Mucosa of rectum (tissue), 2 donors: ENCODE data around the gene C17orf50.

Experiments
- H3K27ac ChIP-seq, 2 donors: one replicate each; pipeline ENCODE4 v1.7.0; 2013; ENCODE audit warnings: inconsistent platforms in 2 of 2, low read depth in 2 of 2, low read length in 2 of 2
- H3K27me3 ChIP-seq, 2 donors: one replicate each; pipeline ENCODE4 v1.7.0; 2013; ENCODE audit warnings: low read length in 2 of 2; ENCODE audit not compliant: control insufficient read depth in 2 of 2, insufficient read depth in 2 of 2
- H3K36me3 ChIP-seq, 2 donors: one replicate each; pipeline ENCODE4 v1.7.0; 2013; ENCODE audit warnings: low read length in 2 of 2; ENCODE audit not compliant: control insufficient read depth in 2 of 2, insufficient read depth in 2 of 2
- H3K4me1 ChIP-seq, 2 donors: one replicate each; pipeline ENCODE4 v1.7.0; 2013; ENCODE audit warnings: low read length in 2 of 2, mild to moderate bottlenecking in 1 of 2; ENCODE audit not compliant: control insufficient read depth in 2 of 2, insufficient read depth in 2 of 2
- H3K4me3 ChIP-seq, 2 donors: one replicate each; pipeline ENCODE4 v1.7.0; 2013; ENCODE audit warnings: low read length in 2 of 2
- H3K9ac ChIP-seq, 2 donors: one replicate each; pipeline ENCODE4 v1.7.0; 2013; ENCODE audit warnings: low read length in 2 of 2, low read depth in 1 of 2, mild to moderate bottlenecking in 1 of 2
- H3K9me3 ChIP-seq, 2 donors: one replicate each; pipeline ENCODE4 v1.7.0; 2013; ENCODE audit warnings: low read length in 2 of 2; ENCODE audit not compliant: control insufficient read depth in 2 of 2
- donor health status: healthy.
- donor health status: Normal muscosa, but diverticular disease.

C17orf50 gene

DNA sequence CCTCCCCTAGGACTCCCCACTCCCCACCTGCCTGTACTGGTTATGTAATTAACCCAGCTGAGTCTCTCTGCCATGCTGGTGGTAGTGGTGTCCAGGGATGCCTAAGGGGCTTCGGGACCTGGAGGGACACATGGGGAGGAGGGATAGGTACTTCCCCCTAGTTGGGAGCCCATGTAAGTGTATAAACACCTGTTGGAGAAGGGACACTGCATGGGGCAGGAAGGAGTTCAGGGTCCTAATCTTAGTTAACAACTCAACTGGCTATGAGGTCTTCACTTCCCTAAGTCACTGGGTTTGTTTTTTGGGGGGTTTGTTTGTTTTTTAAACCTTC is 27.9 kb upstream of the C17orf50 start:
- Histone ChIP-seq H3K4me1 (peaks cover 5 to 6% of the 10 kb centered on the region in 2 donors), H3K9ac (no peak overlapping the region), H3K4me3 (no peak overlapping the region), H3K27ac (no peak overlapping the region), H3K9me3 (no peaks in the 10 kb centered on the region), H3K36me3 (no peaks in the 10 kb centered on the region), H3K27me3 (peaks cover 0 to 2% of the 10 kb centered on the region in 2 donors)

DNA sequence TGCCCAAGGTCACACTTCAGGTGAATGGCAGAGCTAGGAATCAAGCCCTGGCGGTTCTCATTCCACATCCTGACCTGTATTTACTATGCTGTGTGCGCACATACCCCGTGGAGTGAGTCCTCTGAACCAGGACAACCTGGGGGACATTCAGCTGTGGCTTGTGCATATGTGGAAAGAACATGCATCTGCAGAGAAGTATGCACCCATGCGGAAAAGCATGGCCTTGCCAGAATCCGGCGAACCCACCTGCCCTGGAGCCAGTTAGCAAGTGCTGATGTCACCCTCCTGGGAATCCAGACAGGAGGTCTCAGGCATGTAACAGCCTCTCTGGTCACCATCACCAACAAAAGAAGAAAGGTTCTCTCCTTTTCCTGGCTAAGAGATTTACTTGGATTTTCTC is 27.3 kb upstream of the C17orf50 start:
- no peaks in the 10 kb centered on the region for H3K9me3 ChIP-seq
- peaks cover 0 to 2% of the 10 kb centered on the region in 2 donors for H3K27me3 ChIP-seq
- peaks cover 5 to 6% of the 10 kb centered on the region in 2 donors for H3K4me1 ChIP-seq
- no peaks in the 10 kb centered on the region for H3K36me3 ChIP-seq
- H3K9ac ChIP-seq, result no peak overlapping the region
- no peak overlapping the region for H3K27ac ChIP-seq
- H3K4me3 ChIP-seq, result no peak overlapping the region

- no peaks in the 10 kb centered on the region for H3K9me3 ChIP-seq
- H3K4me1 ChIP-seq, result peaks cover 5 to 6% of the 10 kb centered on the region in 2 donors
- no peak overlapping the region for H3K9ac ChIP-seq
- H3K36me3 ChIP-seq, result no peaks in the 10 kb centered on the region
- no peak overlapping the region for H3K4me3 ChIP-seq
- H3K27ac ChIP-seq, result no peak overlapping the region
- H3K27me3 ChIP-seq, result peaks cover 0 to 4% of the 10 kb centered on the region in 2 donors
Observed at GRCh38 chr17:35734396-35734795, 26.3 kb upstream of the C17orf50 start.

DNA sequence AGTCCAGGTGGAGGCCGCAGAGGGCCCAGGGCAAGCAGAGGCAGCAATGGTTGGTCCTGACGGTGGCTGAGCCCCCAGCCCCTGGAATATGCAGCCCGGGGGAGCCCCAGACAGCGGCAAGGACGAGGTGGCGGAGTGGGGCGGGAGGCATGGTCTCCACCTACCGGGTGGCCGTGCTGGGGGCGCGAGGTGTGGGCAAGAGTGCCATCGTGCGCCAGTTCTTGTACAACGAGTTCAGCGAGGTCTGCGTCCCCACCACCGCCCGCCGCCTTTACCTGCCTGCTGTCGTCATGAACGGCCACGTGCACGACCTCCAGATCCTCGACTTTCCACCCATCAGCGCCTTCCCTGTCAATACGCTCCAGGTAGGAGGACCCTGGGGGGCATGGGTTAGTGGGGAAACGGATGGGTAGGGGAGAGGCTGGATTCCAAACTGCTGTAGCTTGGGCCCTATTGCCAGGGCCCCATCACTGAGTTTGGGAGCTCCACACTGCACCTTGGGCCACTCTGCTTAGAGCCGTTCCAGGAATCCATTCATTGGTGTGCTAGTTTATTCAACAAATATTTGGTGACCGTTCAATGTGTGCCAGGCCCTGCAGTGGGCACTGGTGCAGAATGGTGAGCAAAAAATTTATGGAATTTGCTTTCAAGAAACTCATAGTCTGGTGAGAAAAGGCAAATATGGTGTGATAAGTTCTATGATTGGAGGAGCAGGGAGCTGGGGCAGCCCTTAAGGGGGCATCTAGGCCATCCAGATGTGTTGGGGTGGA is 25.5 kb upstream of the C17orf50 start:
- no peaks in the 10 kb centered on the region for H3K36me3 ChIP-seq
- H3K9me3 ChIP-seq, result no peaks in the 10 kb centered on the region
- no peak overlapping the region for H3K9ac ChIP-seq
- peaks cover 5 to 6% of the 10 kb centered on the region in 2 donors for H3K4me1 ChIP-seq
- H3K27ac ChIP-seq, result no peak overlapping the region
- no peak overlapping the region for H3K4me3 ChIP-seq
- peaks cover under 1 to 9% of the 10 kb centered on the region in 2 donors for H3K27me3 ChIP-seq

- Histone ChIP-seq H3K27ac (no peak overlapping the region), H3K36me3 (no peaks in the 10 kb centered on the region), H3K9ac (no peak overlapping the region), H3K27me3 (peaks cover 9 to 18% of the 10 kb centered on the region in 2 donors), H3K4me3 (no peak overlapping the region), H3K9me3 (no peaks in the 10 kb centered on the region), H3K4me1 (peaks cover 1 to 2% of the 10 kb centered on the region in 2 donors)
Observed at GRCh38 chr17:35736236-35736635, 24.5 kb upstream of the C17orf50 start.

DNA sequence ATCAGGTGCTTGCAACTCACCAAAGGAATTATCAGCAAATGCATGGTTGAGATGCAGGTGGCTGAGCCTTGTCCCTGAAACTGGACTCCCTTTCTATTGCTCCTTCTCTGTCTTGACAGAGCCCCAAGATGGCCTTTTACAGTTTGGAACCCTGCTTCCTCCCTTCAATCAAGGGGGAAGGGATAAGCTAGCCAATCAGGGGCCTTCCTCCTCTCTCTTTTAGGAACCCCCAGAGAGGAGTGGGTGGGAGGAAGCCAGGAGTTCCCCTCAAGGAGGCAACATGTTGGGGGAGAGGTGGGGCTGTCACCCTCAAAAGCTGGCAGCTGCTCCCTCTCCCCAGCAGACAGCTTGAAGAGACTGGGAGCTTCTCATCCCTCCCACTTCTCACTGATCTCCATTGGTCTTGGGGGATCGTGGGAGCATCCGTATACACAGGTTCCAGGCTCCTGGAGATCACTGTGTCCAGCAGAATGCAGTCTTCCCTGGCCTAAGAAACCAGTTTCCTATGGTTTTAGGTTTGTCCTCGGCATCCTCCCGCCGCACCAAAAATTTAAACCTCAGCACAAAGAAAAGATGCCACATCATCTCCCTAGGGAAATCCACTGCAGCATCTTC is 22.1 kb upstream of the C17orf50 start:
- Histone ChIP-seq H3K27me3 (peaks cover 10 to 18% of the 10 kb centered on the region in 2 donors), H3K9ac (no peak overlapping the region), H3K4me1 (no peaks in the 10 kb centered on the region), H3K27ac (no peak overlapping the region), H3K36me3 (no peaks in the 10 kb centered on the region), H3K9me3 (no peaks in the 10 kb centered on the region), H3K4me3 (no peak overlapping the region)

DNA sequence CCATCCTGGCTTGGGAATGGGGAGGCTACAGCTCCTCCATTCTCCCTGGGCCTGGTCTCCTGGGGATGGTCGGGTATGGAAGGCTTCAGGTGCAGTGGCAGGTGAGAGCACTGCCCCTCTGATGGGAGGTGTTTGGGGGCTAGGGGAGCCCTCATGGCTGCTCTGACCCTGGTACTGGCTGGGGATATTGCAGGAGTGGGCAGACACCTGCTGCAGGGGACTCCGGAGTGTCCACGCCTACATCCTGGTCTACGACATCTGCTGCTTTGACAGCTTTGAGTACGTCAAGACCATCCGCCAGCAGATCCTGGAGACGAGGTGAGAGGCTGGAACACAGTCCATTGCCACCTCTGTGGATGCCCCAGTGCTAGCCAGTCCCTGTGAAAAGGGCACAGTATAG is 20.5 kb upstream of the C17orf50 start:
- Histone ChIP-seq H3K27ac (no peak overlapping the region), H3K27me3 (peaks cover 13 to 18% of the 10 kb centered on the region in 2 donors), H3K4me1 (no peaks in the 10 kb centered on the region), H3K9me3 (no peaks in the 10 kb centered on the region), H3K36me3 (no peaks in the 10 kb centered on the region), H3K9ac (no peak overlapping the region), H3K4me3 (no peak overlapping the region)

DNA sequence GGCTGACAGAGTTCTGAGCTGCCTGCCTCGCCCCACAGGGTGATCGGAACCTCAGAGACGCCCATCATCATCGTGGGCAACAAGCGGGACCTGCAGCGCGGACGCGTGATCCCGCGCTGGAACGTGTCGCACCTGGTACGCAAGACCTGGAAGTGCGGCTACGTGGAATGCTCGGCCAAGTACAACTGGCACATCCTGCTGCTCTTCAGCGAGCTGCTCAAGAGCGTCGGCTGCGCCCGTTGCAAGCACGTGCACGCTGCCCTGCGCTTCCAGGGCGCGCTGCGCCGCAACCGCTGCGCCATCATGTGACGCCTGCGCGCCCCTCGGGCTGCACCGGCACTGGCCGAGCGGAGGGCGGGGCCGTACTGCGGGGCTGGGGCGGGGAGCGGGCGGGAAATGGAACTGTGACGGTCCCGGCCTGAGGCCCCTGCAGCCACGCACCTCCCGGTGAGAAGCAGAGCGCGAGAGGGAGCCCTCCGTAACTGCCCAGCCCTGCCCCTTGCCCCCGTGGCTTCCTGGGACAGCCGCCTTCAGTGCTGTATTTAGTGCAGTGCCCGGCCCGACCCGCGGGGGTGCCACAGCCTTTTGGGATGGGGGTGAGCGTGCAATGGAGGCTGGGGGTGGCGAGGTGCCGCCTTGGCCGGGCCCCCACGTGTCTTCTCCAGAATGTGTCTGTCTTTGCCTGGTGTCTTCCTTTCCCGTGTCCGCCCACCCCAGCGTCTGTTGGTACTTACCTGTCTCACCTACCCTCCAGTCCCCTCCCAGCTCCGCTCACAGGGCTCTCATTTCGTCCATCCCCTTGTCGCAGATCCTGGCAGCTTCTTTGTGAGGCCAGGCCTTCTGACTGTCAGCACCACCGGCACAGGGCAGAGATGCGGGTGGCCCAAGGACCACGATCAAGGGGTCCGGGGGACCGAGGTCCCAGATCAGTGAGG is 19.4 kb upstream of the C17orf50 start:
- no peak overlapping the region for H3K27ac ChIP-seq
- H3K9ac ChIP-seq, result no peak overlapping the region
- H3K27me3 ChIP-seq, result peaks cover 13 to 18% of the 10 kb centered on the region in 2 donors
- no peaks in the 10 kb centered on the region for H3K4me1 ChIP-seq
- no peaks in the 10 kb centered on the region for H3K9me3 ChIP-seq
- H3K4me3 ChIP-seq, result no peak overlapping the region
- no peaks in the 10 kb centered on the region for H3K36me3 ChIP-seq

GRCh38 chr17:35742496-35742895 is 18.2 kb upstream of the C17orf50 start:
- no peaks in the 10 kb centered on the region for H3K4me1 ChIP-seq
- no peak overlapping the region for H3K9ac ChIP-seq
- H3K4me3 ChIP-seq, result no peak overlapping the region
- no peak overlapping the region for H3K27ac ChIP-seq
- no peaks in the 10 kb centered on the region for H3K9me3 ChIP-seq
- H3K27me3 ChIP-seq, result peaks cover 13 to 20% of the 10 kb centered on the region in 2 donors
- no peaks in the 10 kb centered on the region for H3K36me3 ChIP-seq
